GM18867 (cell line): ENCODE data around the gene RALGPS2.
"Not testable (repeated sequence)": the region's sequence is repeated elsewhere in the genome, so short reads cannot be mapped to it uniquely, and the experiment has no call there.

Source experiments
- ATAC-seq: cut with Tn5 transposase; IDR thresholded peaks from one replicate; pipeline ENCODE4 v1.9.1; 2021; ENCODE audit warnings: mild to moderate bottlenecking, moderate library complexity; ENCODE audit not compliant: unreplicated experiment

Gene RALGPS2

DNA sequence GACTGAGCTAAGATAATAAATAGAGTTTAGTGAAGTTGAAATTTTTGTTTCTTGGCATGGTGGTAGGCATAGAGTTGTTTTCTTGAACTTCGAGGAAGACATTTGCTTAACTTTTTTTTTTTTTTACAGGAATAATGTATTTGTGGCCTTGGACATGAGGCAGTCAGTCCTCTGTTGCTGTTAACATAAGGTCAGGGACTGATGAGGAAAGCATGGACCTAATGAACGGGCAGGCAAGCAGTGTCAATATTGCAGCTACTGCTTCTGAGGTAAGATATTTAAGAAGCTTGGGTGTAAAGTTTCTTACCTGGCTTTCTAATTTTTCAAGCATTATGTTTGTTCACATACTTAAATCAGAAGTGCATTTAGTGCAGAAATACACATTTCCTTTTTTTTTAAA, 51.5 kb downstream of the RALGPS2 start:
- no peak for ATAC-seq

DNA sequence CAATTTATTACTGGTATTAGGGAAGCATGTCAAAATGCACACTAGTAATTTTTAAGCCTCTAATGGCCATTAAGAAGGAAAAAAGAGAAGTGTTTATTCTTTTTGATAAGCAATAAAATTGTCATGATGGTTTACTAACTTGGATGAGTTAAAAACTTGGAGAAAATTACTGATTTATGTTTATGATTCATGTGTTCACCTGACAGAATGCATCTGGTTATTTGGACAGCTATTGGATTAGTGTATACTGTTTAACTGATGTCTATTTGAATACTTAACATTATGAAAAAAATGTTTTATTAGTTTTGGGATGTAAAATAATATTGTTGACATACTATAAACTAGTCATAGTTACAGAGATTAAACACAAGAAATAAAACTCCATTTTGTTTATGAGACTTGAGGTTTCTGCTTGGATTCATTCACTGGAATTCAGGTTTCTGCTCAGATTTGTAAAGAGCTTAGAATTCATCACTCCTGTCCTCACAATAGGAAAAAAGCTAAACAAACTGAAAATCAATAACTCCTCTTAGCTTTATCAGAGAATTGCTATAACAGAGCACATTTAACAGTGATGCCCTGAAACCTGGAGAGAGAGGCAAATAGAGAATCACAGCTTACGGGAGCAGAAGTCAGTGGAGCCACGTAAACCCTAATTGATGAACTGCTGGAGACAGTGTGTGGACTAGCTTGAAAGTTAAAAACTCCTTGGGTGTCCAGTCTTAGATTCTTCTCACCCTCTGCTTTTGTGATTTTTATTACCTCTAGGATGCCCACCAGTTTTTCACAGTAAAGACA, 56.7 kb downstream of the RALGPS2 start:
- no peak for ATAC-seq

- peak; percentile 68 for ATAC-seq
Measured at GRCh38 chr1:178784131-178784536, 59.1 kb downstream of the RALGPS2 start.

GRCh38 chr1:178792394-178792793, 67.3 kb downstream of the RALGPS2 start:
- ATAC-seq = no peak

DNA sequence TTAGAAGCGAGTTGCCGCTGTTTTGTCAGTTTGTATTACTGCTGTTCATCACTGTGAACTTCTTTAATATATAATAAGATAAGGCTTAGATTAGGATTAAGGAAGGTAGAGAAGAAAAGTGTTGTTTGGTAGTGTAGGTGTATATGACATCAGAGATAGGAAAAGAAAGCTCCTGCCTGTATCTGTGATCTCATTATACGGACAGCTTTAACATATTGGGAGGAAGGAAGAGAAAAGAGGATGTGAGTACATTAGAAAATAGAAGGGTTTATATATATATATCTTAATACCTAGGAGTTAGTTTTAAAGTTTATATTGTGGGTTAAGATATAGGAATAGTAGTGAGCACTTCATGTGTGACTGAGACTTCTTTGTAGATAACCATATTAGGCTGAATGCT, 71.0 kb downstream of the RALGPS2 start:
- ATAC-seq = no peak

DNA sequence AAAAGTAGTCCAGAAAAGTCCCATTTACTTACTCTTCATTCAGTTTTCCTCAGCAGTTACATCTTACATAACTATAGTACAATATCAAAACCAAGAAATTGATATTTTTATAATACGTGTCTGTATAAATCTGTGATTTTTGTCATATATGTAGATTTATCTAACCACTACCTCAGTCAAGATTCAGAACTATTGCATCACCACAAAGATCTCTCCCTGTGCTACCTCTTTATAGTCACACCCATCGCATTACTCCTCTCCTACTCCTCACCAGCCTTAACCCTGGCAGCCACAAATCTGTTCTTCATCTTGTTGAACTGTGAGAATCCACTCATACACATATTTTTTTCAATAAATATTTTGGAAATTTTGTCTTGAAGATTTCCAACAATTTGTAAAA, 72.5 kb downstream of the RALGPS2 start:
- no peak for ATAC-seq

DNA sequence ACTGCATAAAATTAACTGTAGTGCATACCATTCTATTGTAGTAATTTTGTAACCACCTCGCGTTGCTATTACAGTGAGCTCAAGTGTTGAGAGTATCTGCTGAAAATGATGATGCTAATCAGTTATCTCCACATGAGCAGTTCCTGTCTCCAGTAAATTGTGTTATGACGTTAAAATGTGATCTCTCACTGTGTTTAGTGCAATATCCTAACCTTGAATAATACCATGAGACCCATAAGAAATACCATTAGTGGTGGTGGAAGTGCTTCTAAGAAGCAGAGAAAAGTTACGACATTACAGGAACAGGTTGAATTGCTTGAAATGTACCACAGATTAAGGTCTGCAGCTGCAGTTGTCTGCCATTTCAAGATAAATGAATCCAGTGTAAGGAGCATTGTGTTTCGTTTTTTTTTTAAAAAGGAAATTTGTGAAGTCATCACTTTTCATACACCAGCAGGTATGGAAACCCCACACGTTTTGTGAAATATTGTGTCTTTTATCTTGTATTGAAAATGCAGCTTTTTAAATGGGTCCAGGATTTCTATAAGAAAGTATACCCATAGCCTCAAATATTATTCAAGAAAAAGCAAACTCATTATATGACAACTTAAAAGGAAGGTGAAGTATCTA, 73.3 kb downstream of the RALGPS2 start:
- no peak for ATAC-seq

DNA sequence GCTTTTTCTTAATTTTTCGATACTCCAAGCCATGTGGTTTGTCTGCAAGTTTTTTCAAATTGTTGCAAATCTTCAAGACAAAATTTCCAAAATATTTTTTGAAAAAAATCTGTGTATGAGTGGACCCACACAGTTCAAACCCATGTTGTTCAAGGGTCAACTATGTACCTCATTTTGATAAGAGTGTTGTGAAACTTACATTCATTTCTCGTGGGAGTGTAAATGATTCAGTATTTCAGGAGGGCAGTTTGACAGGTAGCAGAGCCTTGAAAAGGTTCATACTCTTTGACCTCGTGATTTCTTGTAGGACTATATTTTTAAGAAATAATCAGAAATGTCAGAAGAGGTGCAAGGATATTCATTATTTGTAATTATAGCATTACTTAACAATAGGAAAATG, 77.8 kb downstream of the RALGPS2 start:
- ATAC-seq = no peak

- no peak for ATAC-seq
Measured at GRCh38 chr1:178806665-178807300, 81.7 kb downstream of the RALGPS2 start.

- no peak for ATAC-seq
Measured at GRCh38 chr1:178808529-178808928, 83.5 kb downstream of the RALGPS2 start.

- ATAC-seq = no peak
Measured at GRCh38 chr1:178810585-178810984, 85.5 kb downstream of the RALGPS2 start.

- ATAC-seq = no peak
Measured at GRCh38 chr1:178818416-178818815, 93.4 kb downstream of the RALGPS2 start.

- ATAC-seq = no peak
Measured at GRCh38 chr1:178819123-178819522, 94.1 kb downstream of the RALGPS2 start.

DNA sequence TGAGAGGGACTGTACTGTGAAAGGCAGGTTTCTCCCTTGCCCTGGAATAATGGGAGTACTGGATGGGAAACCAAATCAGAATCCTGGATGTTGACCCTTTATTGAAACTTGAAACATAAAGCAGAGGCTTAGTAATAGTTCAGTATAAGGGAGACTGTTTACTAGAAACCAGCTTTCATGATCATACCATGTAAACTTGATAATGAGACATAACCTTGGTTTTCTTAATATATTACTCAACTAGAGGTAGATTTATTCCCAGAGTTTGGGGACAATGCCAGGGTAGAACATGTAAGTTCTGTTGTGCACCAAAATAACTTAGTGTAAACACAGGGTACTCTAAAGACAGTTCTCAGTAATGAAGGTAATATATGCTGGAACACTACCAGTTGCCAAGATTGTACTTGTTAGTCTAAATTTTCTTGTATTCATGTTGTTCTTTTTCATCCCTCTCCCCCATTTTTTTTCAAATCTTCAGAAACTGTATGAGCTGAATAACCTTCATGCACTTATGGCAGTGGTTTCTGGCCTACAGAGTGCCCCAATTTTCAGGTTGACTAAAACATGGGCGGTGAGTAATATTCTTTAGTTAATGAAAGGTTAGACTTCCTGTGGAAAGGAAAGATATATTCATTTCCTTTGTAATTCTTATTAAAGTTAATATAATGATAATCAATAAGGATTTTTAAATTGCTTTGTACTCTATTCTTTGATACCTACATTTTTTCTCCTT, 96.3 kb downstream of the RALGPS2 start:
- ATAC-seq = no peak

GRCh38 chr1:178825167-178825566, 100.1 kb downstream of the RALGPS2 start:
- ATAC-seq = no peak

GRCh38 chr1:178844436-178844835, 119.4 kb downstream of the RALGPS2 start:
- no peak for ATAC-seq

DNA sequence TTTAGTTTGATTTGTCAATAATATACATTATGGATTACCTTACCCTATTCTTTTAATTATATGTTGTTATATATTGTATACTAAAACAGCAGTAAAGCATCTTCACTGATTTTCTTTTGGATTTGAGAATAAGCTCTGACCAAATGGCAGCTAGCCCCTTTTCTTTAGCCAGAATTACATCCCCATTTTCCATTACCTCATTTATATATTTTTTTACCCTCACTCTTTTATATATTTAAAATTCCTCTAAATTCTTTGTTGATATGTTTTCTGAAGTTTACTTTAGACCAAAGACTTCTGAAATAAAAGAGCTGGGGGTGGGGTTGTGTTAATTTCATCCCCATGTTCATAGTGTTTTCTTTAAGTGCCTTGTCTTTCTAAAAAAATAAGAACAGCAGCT, 121.3 kb downstream of the RALGPS2 start:
- ATAC-seq = no peak

DNA sequence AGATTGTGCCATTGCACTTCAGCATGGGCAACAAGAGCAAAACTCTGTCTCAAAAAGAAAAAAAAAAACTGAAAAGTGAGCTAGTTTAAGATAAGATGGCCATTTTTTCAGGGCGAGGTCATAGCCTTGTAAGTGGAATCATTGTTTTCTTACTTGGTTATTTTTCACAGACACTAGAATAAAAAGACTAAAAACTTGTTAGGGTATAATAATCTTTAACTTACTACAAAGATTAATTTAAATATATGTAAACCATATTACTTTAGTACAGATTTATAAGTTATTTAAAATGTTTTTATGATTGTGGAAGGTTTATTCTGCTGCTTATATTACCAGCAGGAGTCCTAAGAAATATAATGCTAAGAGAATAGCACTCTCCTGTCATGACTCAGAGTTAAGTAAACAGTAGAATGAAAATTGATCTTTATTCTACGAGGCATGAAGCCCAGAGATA, 122.4 kb downstream of the RALGPS2 start:
- ATAC-seq = no peak

DNA sequence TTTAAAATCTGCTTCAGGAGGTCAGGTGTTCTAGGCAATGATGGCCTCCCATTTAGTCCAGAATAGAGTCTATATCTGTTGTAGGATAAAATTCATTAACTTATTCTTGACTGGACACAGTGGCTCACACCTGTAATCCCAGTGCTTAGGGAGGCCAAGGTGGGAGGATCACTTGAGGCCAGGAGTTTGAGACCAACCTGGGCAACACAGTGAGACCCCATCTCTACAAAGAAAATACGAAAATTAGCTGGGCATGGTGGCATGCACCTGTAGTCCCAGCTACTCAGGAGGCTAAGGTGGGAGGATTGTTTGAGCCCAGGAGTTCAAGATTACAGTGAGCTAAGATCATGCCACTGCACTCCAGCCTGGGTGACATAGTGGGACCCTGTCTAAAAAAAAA, 122.9 kb downstream of the RALGPS2 start:
- not testable (repeated sequence) for ATAC-seq

DNA sequence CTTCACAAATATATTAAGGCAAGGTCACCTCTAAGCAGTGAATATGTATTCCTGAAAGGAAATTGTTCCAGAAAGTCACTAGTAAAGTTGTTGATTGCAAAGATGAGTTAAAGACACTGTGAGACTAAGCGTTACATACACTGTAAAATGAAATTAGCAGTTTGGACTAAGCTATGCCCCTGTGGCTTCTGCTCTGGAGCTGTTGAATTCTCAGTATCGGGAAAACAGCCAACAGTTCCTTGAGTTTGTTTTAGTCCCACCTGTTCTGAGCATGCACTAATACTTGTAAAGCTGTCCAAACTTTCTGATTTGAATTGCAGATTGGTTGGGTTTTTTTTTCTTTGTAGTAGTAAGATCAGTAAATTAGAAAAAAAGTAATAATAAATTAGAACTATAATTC, 124.9 kb downstream of the RALGPS2 start:
- no peak for ATAC-seq

- no peak for ATAC-seq
Measured at GRCh38 chr1:178857126-178857525, 132.1 kb downstream of the RALGPS2 start.
